ENCODE data around the gene ARHGAP31.

- TF ChIP-seq HDAC2 (IDR thresholded peaks at IDR 0.05) (no peak), CTCF (IDR thresholded peaks at IDR 0.05 in 2 of 3, conservative IDR thresholded peaks at IDR 0.05 in 1 of 3; ENCODE audit: control insufficient read depth in 2 of 3, extremely low read depth in 1 of 3, insufficient read depth in 1 of 3, low read depth in 3 of 3, low read length in 3 of 3) (no peak), CREB1 (IDR thresholded peaks at IDR 0.05; ENCODE audit: low read depth) (no peak), TAF1 (IDR thresholded peaks at IDR 0.05; ENCODE audit: borderline replicate concordance, low read depth, low read length) (no peak), NRF1 (conservative IDR thresholded peaks at IDR 0.05; ENCODE audit: low read depth, low read length) (no peak), ZNF687 (IDR thresholded peaks at IDR 0.05) (no peak), SIN3A (IDR thresholded peaks at IDR 0.05; ENCODE audit: low read depth, low read length) (no peak), RBBP5 (conservative IDR thresholded peaks at IDR 0.05) (no peak)
Observed at GRCh38 chr3:119257111-119257510, 37.1 kb upstream of the ARHGAP31 start.
